Spleen (tissue), 7 donors: ENCODE data around the gene FAM222B.

Source experiments
- CTCF ChIP-seq, 11 experiments: fragments of 200-600 bp in 7 of 11; fragments of 450-650 bp in 4 of 11; sonication (generic) in 4 of 11; IDR thresholded peaks in 8 of 11; conservative IDR thresholded peaks in 3 of 11; 1 replicate in 7 of 11; 2 replicates in 4 of 11; pipeline versions ENCODE4 v1.4.0 to v1.8.0; 2016 to 2021; ENCODE audit warnings: antibody characterized with exemption in 11 of 11, inconsistent platforms in 4 of 11, mild to moderate bottlenecking in 1 of 11
- POLR2A ChIP-seq, 3 donors: fragments of 450-650 bp; IDR thresholded peaks; one replicate each; pipeline ENCODE4 v1.5.1; 2017; ENCODE audit warnings: antibody characterized with exemption in 3 of 3, mild to moderate bottlenecking in 1 of 3
- POLR2AphosphoS5 ChIP-seq, 3 donors: sonication (generic); formaldehyde crosslinking; IDR thresholded peaks; one replicate each; pipeline ENCODE4 v1.5.1; 2017; ENCODE audit warnings: antibody characterized with exemption in 3 of 3
- donor health status: DM: no; HTN: no; CAD: no; lungs with moderate emphysema.
- donor health status: DM: no; HTN: no; CAD: no.
- donor health status: DM: no; HTN: no; CAD: no.

DNA sequence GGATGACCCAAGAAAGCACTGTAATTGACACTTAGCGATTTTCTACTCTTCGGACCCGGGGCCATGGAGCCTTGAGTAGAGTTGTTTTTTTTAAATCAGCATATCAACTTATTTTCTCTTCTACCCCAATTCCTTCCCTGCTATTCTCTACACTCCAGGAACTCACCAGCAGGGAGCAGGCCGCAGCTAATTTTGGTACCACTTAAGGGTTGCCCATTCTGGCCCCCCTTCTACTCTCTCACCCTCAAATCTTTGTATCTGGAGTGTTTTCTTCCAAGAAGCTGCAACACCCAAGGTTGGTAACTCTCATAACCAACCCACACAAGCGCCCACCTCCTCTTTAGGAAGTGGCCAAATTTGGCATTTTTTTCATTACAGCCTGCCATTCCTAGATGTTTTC is 6.7 kb upstream of the FAM222B start:
- no peak for TF ChIP-seq CTCF (IDR thresholded peaks at IDR 0.05 in 8 of 11, conservative IDR thresholded peaks at IDR 0.05 in 3 of 11)
- no peak for TF ChIP-seq POLR2A (IDR thresholded peaks at IDR 0.05)
- no peak for TF ChIP-seq POLR2AphosphoS5 (IDR thresholded peaks at IDR 0.05)
